RWPE2 (cell line): ENCODE data around the gene RNF103.

Experiments used
- ATAC-seq: fragments of 200-7000 bp; cut with Tn5 transposase; 3 replicates; pipeline ENCODE4 v1.9.1; 2021; ENCODE audit warnings: low read depth
- DNase-seq: peaks from one replicate; pipeline ENCODE4 v3.0.0-alpha.2; 2020; ENCODE audit warnings: low spot score
- H3K27ac ChIP-seq: fragments of 450-650 bp; 2 replicates; pipeline ENCODE4 v1.5.1; 2017; ENCODE audit warnings: mild to moderate bottlenecking; ENCODE audit not compliant: poor library complexity, severe bottlenecking
- H3K27me3 ChIP-seq: fragments of 250-450 bp; sonication (Bioruptor Pico); 2 replicates; pipeline ENCODE4 v1.5.1; 2021; ENCODE audit warnings: mild to moderate bottlenecking, moderate library complexity; ENCODE audit not compliant: insufficient read depth, poor library complexity, severe bottlenecking
- H3K36me3 ChIP-seq: fragments of 250-450 bp; sonication (Bioruptor Pico); 2 replicates; pipeline ENCODE4 v1.5.1; 2020; ENCODE audit warnings: low read depth, mild to moderate bottlenecking, moderate library complexity
- H3K4me1 ChIP-seq: fragments of 250-450 bp; sonication (Bioruptor Pico); 2 replicates; pipeline ENCODE4 v1.5.1; 2021; ENCODE audit warnings: mild to moderate bottlenecking, moderate library complexity; ENCODE audit not compliant: insufficient read depth, poor library complexity, severe bottlenecking
- H3K4me3 ChIP-seq: fragments of 250-450 bp; sonication (Bioruptor Pico); 2 replicates; pipeline ENCODE4 v1.5.1; 2021; ENCODE audit warnings: mild to moderate bottlenecking, moderate library complexity; ENCODE audit not compliant: severe bottlenecking
- H3K9me3 ChIP-seq: fragments of 250-450 bp; sonication (Bioruptor Pico); 2 replicates; pipeline ENCODE4 v1.5.1; 2021; ENCODE audit warnings: mild to moderate bottlenecking, moderate library complexity; ENCODE audit not compliant: severe bottlenecking
- CTCF ChIP-seq: fragments of 450-650 bp; IDR thresholded peaks from one replicate; pipeline ENCODE4 v1.5.1; 2017; ENCODE audit warnings: mild to moderate bottlenecking, moderate library complexity; ENCODE audit not compliant: poor library complexity, severe bottlenecking

RNF103 gene

GRCh38 chr2:86562922-86563649 lies 60.6 kb downstream of the RNF103 start, which contains the start of gene CHMP3:
Gene CHMP3 (minus strand): TSS chr2:86563443. CDS start chr2:86563348, 95 bp downstream.
- Histone ChIP-seq H3K9me3 (no peaks in the 10 kb centered on the region), H3K36me3 (peaks cover 5% of the 10 kb centered on the region), H3K4me1 (peaks cover 14% of the 10 kb centered on the region)

GRCh38 chr2:86562485-86562921 lies 61.2 kb downstream of the RNF103 start:
- H3K4me3 ChIP-seq = peak overlapping the region; percentile 72
- H3K27me3 ChIP-seq = no peaks in the 10 kb centered on the region
- H3K9me3 ChIP-seq = no peaks in the 10 kb centered on the region
- TF ChIP-seq CTCF = no peak
- H3K27ac ChIP-seq = peak overlapping the region; percentile 81
- H3K36me3 ChIP-seq = peaks cover 5% of the 10 kb centered on the region
- DNase-seq = no peak
- no peak; the same call in 2 of the 3 replicates for ATAC-seq
- peaks cover 14% of the 10 kb centered on the region for H3K4me1 ChIP-seq

More at GRCh38 chr2:86562922-86563649, 60.6 kb downstream of the RNF103 start, which contains the start of gene CHMP3:
- ATAC-seq (peak; percentile 88), DNase-seq (peak; percentile 94)
- Histone ChIP-seq H3K27ac (peak within 1 kb of the TSS; percentile 81), H3K27me3 (no peaks in the 10 kb centered on the region), H3K4me3 (peak within 1 kb of the TSS; percentile 72)
- TF ChIP-seq CTCF = no peak

- Histone ChIP-seq H3K9me3 (no peaks in the 10 kb centered on the region), H3K27ac (no peak overlapping the region), H3K36me3 (peaks cover 5% of the 10 kb centered on the region), H3K27me3 (no peaks in the 10 kb centered on the region), H3K4me1 (peaks cover 11% of the 10 kb centered on the region), H3K4me3 (no peak overlapping the region)
- DNase-seq = no peak
- TF ChIP-seq CTCF = no peak
- ATAC-seq = no peak
Observed at GRCh38 chr2:86557836-86558235, 65.8 kb downstream of the RNF103 start.

GRCh38 chr2:86556508-86556907 lies 67.2 kb downstream of the RNF103 start:
- H3K27ac ChIP-seq = no peak overlapping the region
- H3K4me1 ChIP-seq = peaks cover 2% of the 10 kb centered on the region
- no peaks in the 10 kb centered on the region for H3K27me3 ChIP-seq
- ATAC-seq (no peak), DNase-seq (no peak)
- H3K9me3 ChIP-seq = no peaks in the 10 kb centered on the region
- peaks cover 9% of the 10 kb centered on the region for H3K36me3 ChIP-seq
- no peak for TF ChIP-seq CTCF
- H3K4me3 ChIP-seq = no peak overlapping the region
